AG04450 (cell line): Measurements from ENCODE around the gene ST8SIA3. TPM values are rescaled to one million over a fixed set of nuclear protein-coding genes. Genes with fewer than 3 reads are reported as not detected.
"Not testable (repeated sequence)": the region's sequence is repeated elsewhere in the genome, so short reads cannot be mapped to it uniquely, and the experiment has no call there.

Experiments
- CTCF ChIA-PET: fragments of 300-600, 350-600 bp; formaldehyde crosslinking; extraction: SDS; loops from one replicate; lab custom pipeline; 2022; ENCODE audit warnings: antibody characterized with exemption, inconsistent platforms; lab: Charles Lee
- POLR2A ChIA-PET: fragments of 350-600 bp; formaldehyde crosslinking; extraction: SDS; loops from one replicate; lab custom pipeline; 2021; ENCODE audit warnings: antibody characterized with exemption, inconsistent platforms; lab: Yijun Ruan, JAX
- DNase-seq: peaks from one replicate; pipeline ENCODE4 v3.0.0-alpha.2; 2011; ENCODE audit warnings: low read depth, low spot score
- H3K27ac ChIP-seq: one replicate; pipeline ENCODE4 v1.5.1; 2012; ENCODE audit warnings: low read depth, low read length, control low read depth
- H3K27me3 ChIP-seq: one replicate; pipeline ENCODE4 v1.6.0; 2012; ENCODE audit warnings: low read length; ENCODE audit not compliant: control insufficient read depth, insufficient read depth
- H3K4me3 ChIP-seq: 2 replicates; pipeline ENCODE4 v1.5.1; 2011; ENCODE audit warnings: mild to moderate bottlenecking, low read depth, low read length, control low read depth
- H3K9me3 ChIP-seq: 2 replicates; pipeline ENCODE4 v1.5.1; 2012; ENCODE audit warnings: low read length; ENCODE audit not compliant: control insufficient read depth, insufficient read depth
- polyA plus RNA-seq: library from polyadenylated mRNA; depleted of rRNA; stranded (reverse); fragments of >200 nt; gene quantifications from 2 replicates; pipeline ENCODE4 v1.2.3, GENCODE V29; 2011
- TF ChIP-seq, protein P1 (sequence below): IDR thresholded peaks from 2 replicates; pipeline ENCODE4 v1.5.1; 2011; ENCODE audit warnings: low read depth, low read length, control low read depth, inconsistent platforms

The ST8SIA3 gene
- polyA plus RNA-seq, 1 experiment = not detected

DNA sequence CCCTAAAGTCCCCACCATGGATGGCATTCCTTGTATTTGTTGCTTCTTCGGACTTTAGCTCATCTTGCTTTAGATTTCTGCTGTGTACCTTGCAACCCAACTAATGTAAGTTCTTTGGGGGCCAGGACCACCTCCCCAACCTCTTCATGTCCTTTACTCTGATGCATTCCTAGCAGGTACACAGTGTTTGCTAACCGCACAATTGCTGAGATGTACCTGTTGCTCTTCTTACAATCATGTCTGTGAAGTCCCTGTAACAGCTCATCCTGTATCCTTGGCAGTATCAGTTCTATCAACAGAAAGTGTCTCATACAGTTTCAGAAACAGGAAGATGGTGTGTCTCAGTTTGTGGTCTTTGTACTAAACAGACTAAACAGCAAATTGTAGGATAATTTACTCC lies 24.1 kb downstream of the ST8SIA3 start:
- Histone ChIP-seq H3K27ac (no peak overlapping the region), H3K27me3 (no peaks in the 10 kb centered on the region), H3K9me3 (no peaks in the 10 kb centered on the region), H3K4me3 (no peak overlapping the region)
- DNase-seq = no peak
- TF ChIP-seq, protein P1, sequence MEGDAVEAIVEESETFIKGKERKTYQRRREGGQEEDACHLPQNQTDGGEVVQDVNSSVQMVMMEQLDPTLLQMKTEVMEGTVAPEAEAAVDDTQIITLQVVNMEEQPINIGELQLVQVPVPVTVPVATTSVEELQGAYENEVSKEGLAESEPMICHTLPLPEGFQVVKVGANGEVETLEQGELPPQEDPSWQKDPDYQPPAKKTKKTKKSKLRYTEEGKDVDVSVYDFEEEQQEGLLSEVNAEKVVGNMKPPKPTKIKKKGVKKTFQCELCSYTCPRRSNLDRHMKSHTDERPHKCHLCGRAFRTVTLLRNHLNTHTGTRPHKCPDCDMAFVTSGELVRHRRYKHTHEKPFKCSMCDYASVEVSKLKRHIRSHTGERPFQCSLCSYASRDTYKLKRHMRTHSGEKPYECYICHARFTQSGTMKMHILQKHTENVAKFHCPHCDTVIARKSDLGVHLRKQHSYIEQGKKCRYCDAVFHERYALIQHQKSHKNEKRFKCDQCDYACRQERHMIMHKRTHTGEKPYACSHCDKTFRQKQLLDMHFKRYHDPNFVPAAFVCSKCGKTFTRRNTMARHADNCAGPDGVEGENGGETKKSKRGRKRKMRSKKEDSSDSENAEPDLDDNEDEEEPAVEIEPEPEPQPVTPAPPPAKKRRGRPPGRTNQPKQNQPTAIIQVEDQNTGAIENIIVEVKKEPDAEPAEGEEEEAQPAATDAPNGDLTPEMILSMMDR = no peak
- ChIA-PET CTCF (no interaction called here), POLR2A (no interaction called here)

DNA sequence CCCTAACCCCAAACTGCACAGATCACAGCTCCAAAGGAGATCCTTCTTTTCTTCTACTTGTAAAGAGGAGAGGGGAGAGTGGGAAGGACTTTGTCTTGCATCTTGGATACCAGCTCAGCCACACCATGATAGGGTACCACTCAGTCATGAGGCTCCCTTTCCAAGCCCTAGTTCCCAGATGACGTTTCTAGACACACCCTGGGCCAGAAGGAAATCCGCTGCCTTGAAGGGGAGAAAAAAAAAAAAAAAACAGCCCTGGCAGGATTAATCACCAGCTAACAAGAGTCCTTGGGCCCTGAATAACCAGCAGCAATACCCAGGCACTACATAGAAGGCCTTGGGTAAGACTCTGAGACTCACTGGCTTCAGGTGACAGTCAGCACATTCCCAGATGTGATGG lies 36.9 kb downstream of the ST8SIA3 start:
- CTCF ChIA-PET = no interaction called here
- TF ChIP-seq, protein P1 = no peak
- POLR2A ChIA-PET = no interaction called here

DNA sequence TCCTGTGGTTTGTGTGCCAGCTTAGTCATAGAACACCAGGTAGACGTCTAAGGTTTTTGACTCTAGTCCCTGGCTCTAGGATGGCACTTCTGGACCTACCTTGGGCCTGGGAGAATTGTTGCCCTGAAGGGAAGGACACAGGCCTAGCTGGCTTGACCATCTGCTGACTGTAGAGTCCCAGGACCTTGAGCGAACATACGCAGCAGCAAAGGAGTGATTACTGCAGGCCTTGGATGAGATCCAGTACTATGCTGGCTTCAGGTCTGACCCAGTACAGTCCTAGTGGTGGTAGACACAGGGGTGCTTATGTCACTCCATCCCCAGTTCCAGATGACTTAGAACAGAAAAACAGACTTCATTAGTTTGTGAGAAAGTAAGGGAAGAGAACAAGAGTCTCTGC lies 37.7 kb downstream of the ST8SIA3 start:
- no peak for DNase-seq
- POLR2A ChIA-PET = no interaction called here
- Histone ChIP-seq H3K4me3 (no peak overlapping the region), H3K27me3 (no peaks in the 10 kb centered on the region), H3K27ac (no peak overlapping the region), H3K9me3 (no peaks in the 10 kb centered on the region)
- CTCF ChIA-PET = no interaction called here
- TF ChIP-seq, protein P1 = no peak

More for the DNA sequence above, 36.9 kb downstream of the ST8SIA3 start:
- H3K27me3 ChIP-seq = no peaks in the 10 kb centered on the region
- DNase-seq = no peak
- H3K4me3 ChIP-seq = no peak overlapping the region
- no peak overlapping the region for H3K27ac ChIP-seq
- no peaks in the 10 kb centered on the region for H3K9me3 ChIP-seq

DNA sequence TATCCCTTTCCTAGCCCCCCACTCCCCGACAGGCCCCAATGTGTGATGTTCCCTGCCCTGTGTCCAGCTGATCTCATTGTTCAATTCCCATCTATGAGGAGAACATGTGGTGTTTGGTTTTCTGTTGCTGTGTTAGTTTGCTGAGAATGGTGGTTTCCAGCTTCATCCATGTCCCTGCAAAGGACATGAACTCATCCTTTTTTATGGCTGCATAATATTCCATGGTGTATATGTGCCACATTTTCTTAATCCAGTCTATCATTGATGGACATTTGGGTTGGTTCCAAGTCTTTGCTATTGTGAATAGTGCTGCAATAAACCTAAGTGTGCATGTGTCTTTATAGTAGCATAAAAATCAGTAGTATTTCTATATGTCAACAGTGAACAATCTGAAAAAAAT lies 42.4 kb downstream of the ST8SIA3 start:
- DNase-seq, H3K9me3 ChIP-seq, H3K27ac ChIP-seq, H3K27me3 ChIP-seq, POLR2A ChIA-PET, H3K4me3 ChIP-seq, CTCF ChIA-PET: not testable (repeated sequence)

DNA sequence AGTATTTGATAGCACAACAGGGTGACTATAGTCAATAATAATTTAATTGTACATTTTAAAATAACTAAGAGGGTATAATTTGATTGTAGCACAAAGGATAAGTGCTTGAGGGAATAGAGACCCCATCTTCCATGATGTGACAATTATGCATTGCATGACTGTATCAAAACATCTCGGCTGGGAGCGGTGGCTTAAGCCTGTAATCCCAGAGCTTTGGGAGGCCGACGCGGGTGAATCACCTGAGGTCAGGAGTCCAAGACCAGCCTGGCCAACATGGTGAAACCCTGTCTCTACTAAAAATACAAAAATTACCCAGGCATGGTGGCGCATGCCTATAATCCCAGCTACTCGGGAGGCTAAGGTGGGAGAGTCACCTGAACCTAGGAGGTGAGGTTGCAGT lies 44.5 kb downstream of the ST8SIA3 start:
- DNase-seq, H3K4me3 ChIP-seq, H3K27me3 ChIP-seq, CTCF ChIA-PET, POLR2A ChIA-PET, H3K9me3 ChIP-seq, H3K27ac ChIP-seq: not testable (repeated sequence)

DNA sequence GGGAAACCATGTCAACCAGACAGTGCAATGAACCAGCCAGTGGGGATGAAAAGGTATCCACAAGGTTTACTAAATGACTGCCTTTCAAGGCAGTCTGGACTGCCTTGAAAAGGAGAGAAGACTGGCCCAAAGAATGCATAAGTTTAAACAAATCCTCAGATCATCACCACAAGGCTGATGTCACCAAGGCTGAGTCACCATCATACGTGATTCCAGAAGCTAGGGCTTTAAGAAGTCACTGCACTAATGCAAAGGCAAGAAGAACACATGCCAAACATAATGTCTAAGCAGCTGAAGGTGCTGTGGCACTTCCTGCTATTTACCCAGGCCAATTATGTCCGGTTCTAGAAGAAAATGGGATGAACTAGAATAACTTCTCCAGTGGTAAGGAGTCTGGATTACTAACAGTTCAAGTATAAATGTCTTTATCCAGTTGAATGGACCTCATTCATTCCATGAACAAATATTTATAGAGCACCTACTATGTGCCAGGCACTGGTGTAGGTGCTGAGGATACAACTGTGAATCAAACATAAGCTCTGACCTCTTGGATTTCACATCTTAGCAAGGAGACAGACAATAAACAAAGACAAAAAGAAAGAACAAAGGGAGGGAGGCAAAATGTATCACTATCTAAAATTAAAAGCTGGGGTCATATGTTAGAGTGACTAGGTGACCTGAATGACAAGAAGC lies 45.2 kb downstream of the ST8SIA3 start:
- no peak overlapping the region for H3K27ac ChIP-seq
- TF ChIP-seq, protein P1 = no peak
- no peak for DNase-seq
- no peaks in the 10 kb centered on the region for H3K9me3 ChIP-seq
- H3K4me3 ChIP-seq = no peak overlapping the region
- no peaks in the 10 kb centered on the region for H3K27me3 ChIP-seq
- CTCF ChIA-PET = no interaction called here
- POLR2A ChIA-PET = no interaction called here
